IPS DF 4.7 (cell line): ENCODE measurements around the gene SLC9A4.

ENCODE experiments used
- DNase-seq: peaks from one replicate; pipeline ENCODE4 v3.0.0-alpha.2; 2013; ENCODE audit warnings: low spot score; ENCODE audit errors: extremely low read depth

The SLC9A4 gene

DNA sequence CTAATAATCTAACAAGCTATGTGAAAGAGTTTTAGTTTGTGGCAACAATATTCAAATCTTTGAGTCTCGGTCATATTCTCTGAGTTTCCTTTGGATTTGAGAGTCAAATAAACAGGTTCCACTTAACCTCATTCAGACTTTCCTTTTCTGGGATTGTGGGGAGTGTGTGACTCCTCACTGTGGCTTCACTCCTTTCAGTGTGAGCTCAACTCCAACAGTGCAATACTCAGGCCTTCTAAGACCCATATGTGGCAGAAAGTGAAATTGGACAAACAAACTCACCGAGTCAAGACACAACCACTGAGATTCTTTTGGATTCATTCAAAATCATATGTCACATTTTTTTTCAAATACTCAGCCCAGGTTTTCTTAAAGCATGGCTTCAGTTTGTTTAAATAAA is 25.4 kb downstream of the SLC9A4 start:
- no peak for DNase-seq

GRCh38 chr2:102499558-102499957 is 26.5 kb downstream of the SLC9A4 start:
- DNase-seq = no peak

GRCh38 chr2:102502576-102502975 is 29.6 kb downstream of the SLC9A4 start:
- DNase-seq = no peak

DNA sequence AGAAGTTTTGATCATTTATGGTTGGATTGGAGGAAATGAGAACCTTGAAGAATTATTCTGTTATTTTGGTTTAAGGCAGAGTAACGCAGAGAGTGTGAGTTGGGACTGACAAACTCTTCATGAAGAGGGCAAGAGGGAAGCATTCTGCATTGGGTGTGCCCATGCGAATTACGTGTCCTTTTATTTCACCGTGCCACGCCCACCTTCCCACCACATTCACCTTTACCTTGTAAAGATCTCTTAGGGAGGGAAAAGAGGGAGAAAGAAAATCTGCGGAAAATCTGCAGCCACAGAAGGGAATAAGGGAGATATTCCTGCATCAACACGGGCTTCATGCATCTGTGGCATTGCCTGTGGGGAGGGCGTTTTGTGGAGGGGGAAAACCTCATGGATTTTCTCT is 31.8 kb downstream of the SLC9A4 start:
- no peak for DNase-seq

- no peak for DNase-seq
These were observed 32.3 kb downstream of the SLC9A4 start for GRCh38 chr2:102505290-102505689.

DNA sequence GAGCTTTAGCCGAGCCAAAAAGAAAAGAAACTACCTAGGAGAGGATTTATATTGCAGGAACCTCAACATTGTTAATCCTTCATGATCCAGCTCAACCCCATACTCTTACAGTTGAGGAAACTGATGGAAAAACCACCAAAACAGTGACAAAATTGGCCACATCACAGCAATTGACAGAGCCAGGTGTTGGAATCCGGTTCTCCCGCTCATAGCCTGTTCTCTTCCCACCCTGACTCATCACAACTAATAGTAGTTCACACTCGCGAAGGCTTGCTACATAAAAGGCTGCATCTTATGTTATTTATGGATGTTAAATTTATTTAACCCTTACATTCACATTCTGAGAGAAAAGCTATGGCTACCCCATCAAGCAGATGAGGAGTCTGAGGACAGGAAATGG is 33.7 kb downstream of the SLC9A4 start:
- DNase-seq = no peak

DNA sequence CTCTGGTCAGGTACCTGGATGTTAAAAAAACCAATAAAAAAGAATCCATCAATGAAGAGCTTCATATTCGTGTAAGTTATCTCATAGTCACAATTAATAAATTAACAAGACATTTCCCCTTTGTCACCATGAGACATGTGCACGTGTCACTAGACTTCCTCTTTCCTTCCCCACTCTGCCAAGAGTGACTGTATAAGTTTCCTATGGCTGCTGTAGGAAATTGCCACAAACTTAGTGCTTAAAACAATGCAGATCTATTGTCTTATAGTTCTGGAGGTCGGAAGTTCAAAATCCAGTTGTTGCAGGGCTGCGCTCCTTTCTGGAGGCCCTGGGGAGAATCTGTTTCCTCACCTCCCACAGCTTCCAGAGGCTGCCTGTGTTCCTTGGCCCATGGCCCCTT is 35.8 kb downstream of the SLC9A4 start:
- no peak for DNase-seq

DNA sequence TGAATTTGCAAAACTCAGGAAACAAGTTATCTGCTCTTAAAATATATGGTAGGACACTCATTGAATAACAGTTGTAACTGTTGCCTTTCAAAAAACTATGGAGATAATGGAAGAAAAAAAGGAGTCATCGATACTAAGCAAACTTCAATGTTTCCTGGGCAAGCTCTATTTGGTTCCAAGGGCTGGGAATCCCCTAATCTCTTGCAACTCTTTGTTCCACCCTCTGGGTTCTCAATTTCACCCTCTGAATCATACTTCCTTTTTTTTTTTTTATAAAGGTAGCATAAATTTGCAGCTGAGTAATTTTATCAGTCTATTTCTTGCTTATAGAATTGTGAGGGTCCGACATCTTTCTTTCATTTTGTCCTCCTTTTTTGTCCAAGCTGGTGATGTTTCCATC is 36.7 kb downstream of the SLC9A4 start:
- no peak for DNase-seq

GRCh38 chr2:102510791-102511575 is 38.0 kb downstream of the SLC9A4 start:
- DNase-seq = no peak

- no peak for DNase-seq
These were observed 39.1 kb downstream of the SLC9A4 start for GRCh38 chr2:102512161-102512560.

DNA sequence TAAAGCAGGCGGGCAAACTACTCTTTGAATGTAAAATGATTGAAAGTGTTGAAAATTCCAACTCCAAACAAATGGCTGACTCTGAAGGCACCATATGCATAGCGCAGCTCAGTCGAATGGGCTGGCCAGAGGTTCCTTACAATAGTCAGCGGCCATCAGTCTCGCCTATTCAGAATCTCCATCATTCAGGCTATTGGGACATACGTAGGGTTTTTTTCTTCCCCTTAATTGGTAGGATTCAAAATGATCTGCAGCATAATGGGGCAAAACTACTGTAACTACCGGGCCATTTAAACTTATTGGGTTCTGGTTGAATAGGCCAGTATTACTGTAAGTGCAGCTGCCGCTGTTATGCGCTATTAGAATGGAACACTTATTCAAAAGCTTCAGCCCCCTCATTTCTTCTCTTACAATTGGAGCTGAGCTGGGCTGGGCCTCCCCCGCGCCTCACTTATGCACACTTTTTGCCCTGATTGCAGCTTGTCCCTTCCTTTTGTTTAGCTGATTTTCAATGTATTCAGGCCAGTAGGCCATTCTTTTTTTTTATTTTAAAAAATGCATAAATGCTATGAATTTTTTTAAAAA is 40.4 kb downstream of the SLC9A4 start:
- DNase-seq = no peak

DNA sequence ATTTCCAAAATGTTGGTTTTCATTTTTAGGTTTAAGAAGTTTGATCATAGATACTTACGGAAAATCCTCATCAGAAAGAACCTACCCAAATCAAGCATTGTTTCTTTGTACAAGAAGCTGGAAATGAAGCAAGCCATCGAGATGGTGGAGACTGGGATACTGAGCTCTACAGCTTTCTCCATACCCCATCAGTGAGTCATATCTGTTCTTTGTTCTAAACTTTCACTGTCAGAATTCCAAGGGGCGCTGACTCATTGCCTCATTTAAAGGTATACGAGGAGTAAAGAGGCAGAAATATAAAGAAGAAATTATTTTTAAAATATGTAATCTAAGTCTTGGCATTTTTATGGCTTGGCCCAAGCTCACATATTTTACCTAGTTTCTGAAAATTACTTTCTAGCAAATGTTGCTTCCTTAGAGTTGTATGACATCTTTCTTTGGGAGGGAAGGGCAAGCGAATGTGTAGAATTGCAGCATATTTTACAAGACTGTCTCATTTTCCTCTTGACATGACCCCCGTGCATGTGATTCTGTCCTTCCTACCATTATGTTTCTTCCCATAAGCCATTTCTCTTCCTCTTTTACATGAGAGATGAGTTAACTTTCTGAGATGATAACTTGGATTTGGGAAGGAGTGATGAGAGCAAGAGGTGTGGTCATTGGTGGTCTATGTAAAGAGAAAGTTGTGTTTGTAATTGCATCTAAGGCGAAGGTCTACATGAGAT is 41.2 kb downstream of the SLC9A4 start:
- DNase-seq = no peak

DNA sequence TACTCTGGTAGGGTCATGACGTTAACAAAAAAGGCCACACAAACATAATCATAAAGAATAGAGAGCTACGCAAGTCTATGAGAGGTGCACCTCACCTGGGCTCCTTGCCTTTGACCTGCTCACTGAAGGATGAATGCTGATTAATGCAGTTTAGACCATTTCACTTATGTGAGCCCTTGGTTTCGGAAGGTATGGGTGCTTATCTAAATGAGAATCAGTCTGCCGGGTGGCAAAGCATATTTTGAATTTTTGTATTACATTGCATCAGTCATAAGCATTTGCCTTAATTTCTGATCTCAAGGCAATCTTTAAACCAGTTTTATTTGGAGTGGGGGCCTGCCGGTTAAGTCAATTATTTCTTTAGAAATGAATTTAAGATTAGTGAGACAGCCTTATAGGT is 42.8 kb downstream of the SLC9A4 start:
- no peak for DNase-seq

GRCh38 chr2:102518170-102518569 is 45.1 kb downstream of the SLC9A4 start:
- DNase-seq = no peak

GRCh38 chr2:102520009-102520408 is 47.0 kb downstream of the SLC9A4 start:
- no peak for DNase-seq

DNA sequence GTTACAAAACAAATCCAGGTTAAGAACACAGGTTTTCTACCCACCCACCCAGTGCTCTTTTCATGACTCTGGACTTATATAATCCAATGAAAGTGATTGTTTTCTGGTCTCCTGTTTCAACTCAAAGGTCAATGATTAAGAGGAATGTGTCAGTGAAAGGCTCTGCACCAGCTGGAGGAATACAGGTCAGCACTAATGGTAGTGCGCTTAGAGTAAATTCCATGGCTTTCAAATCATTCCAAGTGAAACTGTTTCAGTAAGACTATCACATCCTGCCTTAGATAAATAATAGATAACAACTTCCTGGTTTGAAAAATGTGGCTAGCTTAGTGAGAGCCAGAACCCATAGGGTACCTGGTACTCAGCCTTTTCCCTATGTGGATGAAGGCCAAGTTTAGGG is 47.8 kb downstream of the SLC9A4 start:
- DNase-seq = no peak

- no peak for DNase-seq
These were observed 49.1 kb downstream of the SLC9A4 start for GRCh38 chr2:102522162-102522561.

GRCh38 chr2:102522890-102523289 is 49.9 kb downstream of the SLC9A4 start:
- no peak for DNase-seq

DNA sequence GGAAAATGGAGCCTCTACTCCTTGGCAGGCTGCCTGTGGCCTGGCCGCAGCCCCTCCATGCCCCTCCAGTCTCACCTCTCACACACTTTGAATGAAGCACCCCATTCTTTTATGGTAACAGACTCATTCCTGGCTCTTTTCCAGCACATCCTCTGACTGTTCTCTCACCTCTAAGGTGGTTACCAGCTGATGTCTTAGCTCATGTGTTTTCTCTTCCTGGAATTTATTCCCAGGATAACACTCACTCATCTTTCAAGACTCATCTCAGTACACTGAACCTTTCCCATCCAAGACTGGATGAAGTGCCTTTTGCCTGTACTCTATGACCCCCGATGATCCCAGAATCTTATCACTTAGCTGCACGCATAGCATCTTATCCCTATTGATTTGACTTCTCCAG is 50.6 kb downstream of the SLC9A4 start:
- DNase-seq = no peak

DNA sequence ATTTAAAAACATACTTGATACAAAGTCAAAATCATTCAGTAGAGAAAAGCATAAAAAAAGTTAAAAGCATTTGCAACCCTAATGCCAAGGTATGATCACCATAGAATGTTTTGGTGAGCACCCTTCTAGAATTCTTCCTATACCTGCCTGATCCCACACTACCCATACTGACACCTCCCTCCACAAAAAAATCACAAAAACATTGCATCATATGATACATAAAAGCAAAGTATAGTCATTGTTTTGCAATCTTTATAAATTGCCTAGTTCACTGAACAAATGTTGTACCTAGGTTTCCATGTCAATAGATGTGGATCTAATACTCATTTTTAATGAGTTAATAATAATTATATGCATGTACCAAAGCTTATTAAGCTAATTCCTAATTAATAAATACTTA is 54.1 kb downstream of the SLC9A4 start:
- DNase-seq = no peak

GRCh38 chr2:102538491-102538890 is 65.5 kb downstream of the SLC9A4 start:
- no peak for DNase-seq

DNA sequence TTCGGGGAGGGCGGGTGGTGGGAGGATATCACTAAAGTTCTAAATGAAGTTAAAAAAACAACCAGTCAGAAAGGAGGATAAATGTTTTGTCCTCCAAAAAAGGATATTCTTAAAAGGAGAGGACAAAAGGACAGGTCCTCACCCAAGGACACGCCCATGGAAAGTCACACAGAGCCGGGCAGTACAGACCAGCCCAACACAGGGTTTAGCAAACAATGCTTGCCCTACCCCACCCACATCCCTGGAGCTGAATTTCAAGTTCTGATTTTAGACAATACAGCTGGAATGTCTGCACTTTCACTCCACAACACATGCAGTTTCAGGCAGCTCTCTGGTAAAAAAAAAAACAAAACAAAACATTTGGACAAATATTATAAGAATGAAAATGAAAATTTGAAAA is 67.9 kb downstream of the SLC9A4 start:
- DNase-seq = no peak

DNA sequence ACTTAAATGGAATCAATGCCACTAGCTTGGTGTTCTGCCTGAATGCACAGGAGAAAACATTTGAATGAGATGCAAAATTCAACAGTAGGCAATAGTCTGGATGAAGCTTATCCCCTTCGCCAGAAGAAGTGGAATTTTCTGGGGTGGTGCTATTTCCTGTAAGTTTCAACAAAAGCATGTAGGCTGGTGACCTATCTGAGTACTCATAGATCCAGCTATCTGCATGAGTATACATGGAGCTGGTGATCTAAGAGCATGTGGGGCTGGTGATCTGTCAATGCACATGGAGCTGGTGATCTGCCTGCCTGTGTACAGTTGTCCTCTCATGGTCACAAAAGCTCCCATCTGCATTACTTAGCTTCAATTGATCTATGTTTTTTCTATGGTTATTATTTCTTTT is 71.2 kb downstream of the SLC9A4 start:
- DNase-seq = no peak
